HL-60/S4 treated with retinoic acid at 250 ng/mL for 4 days and 3 days (cell line): Measurements from ENCODE around the gene SAXO2.
"Not testable (repeated sequence)": the region's sequence is repeated elsewhere in the genome, so short reads cannot be mapped to it uniquely, and the experiment has no call there.

ENCODE experiments used
- in situ Hi-C: fragments of 300-500 bp; cut with MboI; formaldehyde crosslinking; loops from 2 replicates; pipeline ENCODE4 v1.7.0; 2022; ENCODE audit warnings: low sequenced_read_pairs

SAXO2 gene

DNA sequence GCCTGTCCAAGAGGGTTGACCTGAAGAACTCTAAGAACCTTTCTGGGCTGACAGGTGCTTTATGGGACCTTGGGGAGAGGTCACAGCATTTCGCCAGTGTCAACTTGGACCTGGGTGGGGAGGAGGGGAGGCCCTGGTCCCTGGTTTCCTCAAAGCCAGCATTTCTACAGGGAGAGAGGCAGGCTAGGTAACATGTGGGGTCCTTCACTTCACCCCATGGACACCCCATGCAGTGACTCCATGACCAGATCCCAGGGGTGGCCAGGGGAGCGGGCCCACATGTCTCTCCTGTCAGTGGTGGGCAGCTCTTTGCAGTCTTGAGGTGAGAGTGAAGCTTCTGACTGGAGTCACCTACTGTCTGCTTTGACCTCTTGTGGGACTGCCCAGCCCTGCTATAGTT lies 50.8 kb downstream of the SAXO2 start:
- in situ Hi-C loops: no loop called here

DNA sequence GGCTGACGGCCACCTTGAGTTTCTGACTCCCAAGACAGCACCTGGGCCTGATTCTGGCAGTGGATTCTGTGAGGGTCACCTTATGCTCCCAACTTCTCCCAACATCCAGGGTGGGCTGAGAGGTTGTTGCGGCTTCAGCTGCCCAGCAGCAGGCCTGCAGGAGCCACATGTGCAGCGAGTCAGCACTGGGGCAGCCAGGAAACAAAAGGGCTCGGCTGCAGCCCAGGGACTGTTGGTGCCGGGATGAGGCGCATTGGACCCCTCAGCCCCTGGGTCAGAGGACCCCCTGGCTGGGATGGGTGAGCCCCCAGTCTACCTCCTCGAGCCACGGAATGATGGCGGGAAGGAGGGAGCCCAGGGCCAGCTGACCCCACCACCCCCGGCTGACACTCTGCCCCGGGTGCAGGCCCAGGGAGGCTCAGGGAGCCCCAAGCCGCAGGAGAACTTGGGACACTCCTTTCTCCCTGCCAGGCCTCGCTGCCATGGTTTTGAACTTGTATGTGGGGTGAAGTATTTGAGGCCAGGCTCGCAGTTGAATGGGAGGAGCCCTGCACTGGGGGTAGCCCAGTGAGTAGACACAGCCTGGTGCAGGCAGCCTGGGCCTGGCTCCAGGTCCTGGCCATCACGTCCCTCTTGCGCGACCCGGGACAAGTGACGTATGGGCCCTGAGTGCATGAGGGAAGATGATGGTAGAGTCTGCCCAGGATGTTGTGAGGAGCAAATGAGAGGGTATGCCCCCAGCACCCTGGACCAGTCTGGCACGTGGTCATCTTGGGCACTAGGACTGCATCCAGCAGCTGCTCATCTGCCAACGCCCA lies 51.5 kb downstream of the SAXO2 start:
- in situ Hi-C loops: not testable (repeated sequence)

DNA sequence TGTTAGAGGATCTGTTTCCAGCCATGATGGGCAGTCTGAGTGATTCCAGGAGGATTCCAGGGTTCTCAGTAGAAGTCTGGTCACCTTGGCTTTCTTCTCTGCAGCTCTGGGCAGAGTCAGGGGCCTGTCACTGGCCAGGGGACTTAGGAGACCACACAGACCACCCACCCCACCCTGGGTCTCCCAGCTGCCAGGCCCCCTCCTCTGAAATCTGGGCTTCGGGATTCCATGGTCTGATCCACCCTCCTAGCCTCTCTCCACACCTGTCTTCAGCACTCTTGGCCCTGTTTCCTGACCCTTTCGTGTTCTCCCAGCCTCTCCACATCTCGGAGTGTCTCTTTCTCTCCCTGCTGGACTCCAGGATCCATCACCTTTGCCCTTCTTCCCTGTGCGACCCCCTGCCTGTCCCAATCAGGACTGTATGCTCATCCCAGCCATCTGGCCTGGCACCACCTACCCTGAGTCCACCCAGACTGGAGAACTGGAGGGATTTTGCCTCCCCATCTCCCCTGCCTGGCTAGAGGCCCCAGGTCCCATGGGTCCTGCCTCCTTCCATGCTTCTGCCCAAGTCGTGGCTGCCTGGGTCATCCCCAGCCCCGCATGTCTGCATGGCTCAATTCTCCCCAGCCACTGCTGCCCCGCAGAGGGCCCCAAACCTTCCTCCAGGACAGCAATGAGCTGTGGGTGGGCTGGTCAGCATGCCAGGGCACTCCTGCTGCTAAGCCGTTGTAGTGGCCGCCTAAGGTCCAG lies 52.3 kb downstream of the SAXO2 start:
- in situ Hi-C loops: no loop called here

DNA sequence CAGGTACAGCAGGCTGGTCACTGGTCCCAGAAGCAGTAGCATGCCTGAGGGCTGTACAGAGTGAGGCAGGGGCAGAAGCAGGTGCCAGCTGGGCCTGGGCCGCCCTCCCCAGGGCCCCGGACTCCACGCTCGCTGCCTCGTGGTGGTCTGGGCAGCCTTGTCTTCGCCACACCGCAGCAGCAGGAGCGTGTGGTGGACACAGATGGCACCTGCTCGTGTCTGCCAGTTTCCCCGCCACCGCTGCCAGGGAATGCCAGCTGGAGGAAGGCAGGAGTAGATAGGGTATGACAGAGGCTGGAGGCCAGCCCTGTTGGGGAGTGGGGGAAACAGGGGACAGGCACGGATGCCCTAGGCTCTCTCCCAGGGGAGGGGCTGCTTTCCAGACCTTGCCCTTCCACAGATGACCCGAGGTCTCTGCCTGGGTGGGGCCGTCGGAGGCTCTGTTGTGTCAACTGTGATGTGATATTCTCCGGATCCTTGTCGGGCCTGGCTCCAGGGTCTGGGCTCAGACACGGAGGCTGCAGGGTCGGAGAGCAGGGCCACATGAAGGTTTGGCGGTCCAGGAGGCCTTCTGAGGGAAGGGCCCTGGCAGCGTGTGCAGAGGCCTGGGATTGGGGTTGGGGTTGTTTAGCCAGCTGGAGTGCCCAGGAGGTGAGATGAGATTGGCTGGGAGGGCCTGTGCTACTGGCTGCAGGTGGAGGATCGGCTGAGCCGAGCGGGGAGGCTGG lies 53.1 kb downstream of the SAXO2 start:
- in situ Hi-C loops: no loop called here

DNA sequence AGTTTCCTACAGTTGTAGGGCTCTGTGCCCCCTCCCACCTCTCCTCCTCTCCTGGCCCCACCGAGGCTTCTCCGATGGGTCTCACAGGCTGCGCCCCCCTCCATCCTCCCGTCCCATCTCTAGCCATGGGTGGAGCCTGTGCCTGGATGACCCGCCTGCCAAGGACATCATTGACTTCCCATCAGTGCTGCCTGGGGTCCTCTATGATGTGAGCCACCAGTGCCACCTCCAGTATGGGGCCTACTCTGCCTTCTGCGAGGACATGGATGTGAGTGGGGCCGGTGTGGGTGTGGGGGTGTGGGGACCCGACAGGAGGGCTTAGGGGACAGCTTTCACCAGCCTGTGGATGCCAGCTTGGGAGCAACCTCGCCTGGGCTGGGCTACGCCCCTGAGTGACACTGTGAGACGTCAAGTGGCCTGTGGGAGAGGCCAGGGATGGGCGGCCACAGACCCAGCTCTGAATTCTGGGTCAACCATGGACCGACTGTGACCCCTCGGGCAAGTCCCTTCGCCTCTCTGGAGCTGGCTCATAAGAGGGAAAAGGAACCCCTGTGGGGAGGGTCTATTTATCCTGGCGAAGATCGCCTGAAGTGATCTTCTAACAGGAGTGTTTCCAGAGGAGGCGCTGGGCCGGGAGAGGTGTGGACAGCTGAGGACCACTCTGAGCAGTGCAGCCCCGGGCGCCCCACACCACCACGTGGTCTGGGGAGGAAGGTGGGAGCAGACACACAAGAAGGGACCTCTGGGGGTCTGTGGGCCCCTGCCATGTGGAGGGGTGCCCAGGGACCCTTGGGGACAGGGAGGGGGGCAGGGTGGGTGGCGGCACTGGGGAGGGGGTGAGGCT lies 53.9 kb downstream of the SAXO2 start:
- in situ Hi-C loops: not testable (repeated sequence)

DNA sequence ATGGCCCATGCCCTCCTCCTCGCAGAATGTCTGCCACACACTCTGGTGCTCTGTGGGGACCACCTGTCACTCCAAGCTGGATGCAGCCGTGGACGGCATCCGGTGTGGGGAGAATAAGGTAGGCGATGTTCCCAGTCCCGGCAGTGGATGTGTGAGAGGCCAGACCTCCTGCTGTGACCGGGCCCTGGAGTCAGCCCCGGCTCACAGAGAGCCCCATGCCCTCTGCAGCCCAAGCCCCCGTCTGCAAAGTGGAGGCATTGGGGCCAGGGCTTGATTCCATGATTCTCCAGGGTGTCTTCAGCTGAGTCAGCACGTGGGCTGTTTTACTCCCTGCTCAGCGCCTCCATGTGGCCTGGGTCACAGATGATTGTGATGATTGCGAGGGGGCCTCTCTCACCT lies 54.5 kb downstream of the SAXO2 start:
- in situ Hi-C loops: no loop called here

DNA sequence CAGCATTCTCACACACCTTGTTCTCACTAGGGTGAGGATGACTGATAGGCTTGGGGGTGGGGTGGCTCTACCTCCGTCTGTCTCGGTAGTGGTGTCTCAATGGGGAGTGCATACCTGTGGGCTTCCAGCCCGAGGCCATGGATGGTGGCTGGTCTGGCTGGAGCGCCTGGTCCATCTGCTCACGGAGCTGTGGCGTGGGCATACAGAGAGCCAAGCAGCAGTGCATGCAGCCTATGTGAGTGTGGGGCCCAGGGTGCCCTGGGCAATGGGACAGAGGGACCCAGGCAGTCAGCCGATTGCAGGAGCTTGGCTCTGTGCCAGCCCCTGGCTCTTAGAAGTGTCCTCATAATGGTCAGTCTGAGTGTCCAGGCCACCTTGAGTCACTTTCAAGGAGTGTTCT lies 54.9 kb downstream of the SAXO2 start:
- in situ Hi-C loops: not testable (repeated sequence)

DNA sequence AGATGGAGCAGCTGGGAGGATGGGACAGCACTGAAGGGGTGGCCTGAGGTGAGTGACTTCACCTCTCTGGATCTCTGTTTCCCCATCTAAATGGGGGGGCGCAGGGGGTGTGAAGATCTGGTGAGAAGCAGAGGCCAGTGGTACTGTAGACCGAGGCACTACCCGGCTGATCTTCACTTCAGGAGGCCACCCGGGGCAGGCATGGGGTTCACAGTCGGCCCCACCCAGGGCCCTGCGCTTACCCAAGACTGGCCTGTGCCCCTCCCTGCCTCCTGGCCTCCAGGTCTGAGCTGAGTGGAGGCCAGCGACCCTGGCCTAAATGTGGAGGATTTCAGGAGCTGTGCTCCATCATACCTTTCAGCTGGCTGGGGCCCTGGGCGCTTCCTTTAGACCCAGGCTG lies 55.7 kb downstream of the SAXO2 start:
- in situ Hi-C loops: not testable (repeated sequence)

DNA sequence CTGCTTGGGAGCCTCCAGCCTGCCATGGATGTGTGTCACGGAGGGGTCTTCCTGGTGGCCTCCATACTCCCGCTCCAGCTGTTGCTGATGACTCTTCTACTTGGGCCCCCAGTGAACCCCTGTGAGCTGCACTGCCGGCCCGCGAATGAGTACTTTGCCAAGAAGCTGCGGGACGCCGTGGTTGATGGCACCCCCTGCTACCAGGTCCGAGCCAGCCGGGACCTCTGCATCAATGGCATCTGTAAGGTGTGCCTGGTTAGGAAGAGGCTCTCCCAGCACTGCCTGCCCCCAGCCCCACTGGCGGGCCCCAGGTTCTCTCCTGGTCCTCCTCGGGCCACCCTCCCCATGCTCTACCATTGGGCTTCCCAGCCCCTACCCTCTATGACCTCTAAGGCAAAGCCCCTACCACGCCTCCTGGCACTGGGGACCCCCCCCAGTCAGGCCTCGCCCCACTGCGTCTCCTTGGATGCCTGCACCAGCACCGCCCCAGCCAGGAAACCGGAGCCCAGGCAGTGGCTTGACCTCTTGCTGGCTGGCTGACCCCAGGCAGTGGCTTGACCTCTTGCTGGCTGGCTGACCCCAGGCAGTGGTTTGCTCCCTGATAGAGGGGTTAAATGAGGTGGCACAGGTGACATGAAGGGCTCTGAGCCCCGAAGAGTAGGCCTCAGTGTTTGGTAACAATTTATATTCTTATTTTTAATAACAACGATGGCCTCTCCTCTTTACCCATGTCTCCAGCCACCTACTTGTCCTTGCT lies 57.1 kb downstream of the SAXO2 start:
- in situ Hi-C loops: not testable (repeated sequence)

DNA sequence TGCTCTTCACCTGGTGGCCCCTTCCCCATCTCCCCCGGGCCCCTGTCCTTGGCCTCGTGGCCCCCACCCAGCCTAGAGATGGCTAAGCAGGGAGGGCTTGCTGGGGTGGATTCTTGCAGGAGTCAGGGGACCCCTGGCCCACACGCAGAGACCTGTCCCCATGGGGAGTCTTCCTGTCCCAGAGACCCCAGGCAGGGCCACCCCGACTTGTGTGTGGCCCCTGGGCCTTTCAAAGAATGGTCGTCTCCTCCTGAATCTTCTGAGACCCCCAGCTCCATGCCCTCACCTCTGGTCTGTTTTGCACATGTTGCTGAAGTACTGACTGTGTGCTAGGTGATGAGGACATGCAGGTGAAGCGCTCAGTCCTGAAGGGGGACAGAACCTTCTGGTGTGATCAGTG lies 58.2 kb downstream of the SAXO2 start:
- in situ Hi-C loops: not testable (repeated sequence)

DNA sequence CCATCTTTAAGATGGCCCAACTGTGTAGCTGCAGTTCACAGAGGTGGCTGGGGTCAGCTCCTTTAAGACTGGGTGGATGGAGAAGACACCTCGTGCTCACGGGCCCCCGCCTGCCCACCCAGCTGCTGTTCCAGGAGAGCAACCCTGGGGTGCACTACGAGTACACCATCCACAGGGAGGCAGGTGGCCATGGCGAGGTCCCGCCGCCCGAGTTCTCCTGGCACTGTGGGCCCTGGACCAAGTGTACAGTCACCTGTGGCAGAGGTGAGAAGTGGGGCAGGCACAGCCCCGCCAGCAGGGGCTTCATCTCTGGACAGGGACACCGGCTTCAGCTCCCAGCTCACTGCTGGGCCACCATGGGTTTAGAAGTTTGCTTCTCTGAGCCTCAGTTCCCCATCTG lies 59.9 kb downstream of the SAXO2 start:
- in situ Hi-C loops: not testable (repeated sequence)

DNA sequence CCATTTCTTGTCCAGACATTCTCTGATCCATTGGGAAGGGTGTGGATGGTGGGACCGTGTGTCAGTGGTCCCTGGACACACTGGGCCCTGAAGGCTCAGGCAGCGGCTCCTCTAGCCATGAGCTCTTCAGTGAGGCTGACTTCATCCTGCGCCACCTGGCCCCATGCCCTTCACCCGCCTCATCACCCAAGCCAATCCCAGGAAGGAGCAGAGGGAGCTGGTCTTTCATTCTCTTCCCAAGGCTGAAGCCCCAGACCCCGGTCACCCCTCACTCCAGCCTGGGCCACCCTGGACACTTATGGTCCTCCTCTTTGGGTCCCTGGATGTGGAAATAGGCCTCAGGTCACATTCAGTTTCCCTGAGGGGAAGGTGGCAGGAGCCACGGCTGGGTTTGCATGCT lies 62.2 kb downstream of the SAXO2 start:
- in situ Hi-C loops: not testable (repeated sequence)

DNA sequence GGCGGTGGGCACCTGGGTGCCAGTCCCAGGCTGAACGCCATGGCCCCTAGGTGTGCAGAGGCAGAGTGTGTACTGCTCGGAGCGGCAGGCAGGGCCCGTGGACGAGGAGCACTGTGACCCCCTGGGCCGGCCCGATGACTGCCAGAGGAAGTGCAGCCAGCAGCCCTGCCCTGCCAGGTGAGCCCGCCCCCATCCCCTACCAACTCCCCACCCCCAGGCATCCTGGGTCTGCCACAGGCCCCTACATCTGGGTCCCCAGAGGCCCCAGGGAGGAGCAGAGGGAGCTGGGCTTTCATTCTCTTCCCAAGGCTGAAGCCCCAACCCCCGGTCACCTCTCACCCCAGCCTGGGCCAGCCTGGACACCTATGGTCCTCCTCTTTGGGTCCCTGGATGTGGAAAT lies 63.0 kb downstream of the SAXO2 start:
- in situ Hi-C loops: not testable (repeated sequence)

DNA sequence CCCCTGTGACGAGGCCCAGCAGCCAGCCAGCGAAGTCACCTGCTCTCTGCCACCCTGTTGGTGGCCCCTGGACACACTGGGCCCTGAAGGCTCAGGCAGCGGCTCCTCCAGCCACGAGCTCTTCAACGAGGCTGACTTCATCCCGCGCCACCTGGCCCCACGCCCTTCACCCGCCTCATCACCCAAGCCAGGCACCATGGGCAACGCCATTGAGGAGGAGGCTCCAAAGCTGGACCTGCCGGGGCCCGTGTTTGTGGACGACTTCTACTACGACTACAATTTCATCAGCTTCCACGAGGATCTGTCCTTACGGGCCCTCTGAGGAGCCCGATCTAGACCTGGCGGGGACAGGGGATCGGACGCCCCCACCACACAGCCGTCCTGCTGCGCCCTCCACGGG lies 64.3 kb downstream of the SAXO2 start:
- in situ Hi-C loops: not testable (repeated sequence)

DNA sequence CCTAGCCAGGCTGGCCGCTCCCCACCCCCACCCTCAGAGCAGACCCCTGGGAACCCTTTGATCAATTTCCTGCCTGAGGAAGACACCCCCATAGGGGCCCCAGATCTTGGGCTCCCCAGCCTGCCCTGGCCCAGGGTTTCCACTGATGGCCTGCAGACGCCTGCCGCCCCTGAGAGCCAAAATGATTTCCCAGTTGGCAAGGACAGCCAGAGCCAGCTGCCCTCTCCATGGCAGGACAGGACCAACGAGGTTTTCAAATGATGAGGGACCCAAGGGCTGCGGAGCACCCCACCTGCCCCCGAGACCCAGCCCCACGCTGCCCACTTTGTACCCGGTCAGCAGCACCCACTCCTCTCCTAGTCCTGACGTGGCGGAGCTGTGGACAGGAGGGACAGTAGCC lies 64.8 kb downstream of the SAXO2 start:
- in situ Hi-C loops: not testable (repeated sequence)

DNA sequence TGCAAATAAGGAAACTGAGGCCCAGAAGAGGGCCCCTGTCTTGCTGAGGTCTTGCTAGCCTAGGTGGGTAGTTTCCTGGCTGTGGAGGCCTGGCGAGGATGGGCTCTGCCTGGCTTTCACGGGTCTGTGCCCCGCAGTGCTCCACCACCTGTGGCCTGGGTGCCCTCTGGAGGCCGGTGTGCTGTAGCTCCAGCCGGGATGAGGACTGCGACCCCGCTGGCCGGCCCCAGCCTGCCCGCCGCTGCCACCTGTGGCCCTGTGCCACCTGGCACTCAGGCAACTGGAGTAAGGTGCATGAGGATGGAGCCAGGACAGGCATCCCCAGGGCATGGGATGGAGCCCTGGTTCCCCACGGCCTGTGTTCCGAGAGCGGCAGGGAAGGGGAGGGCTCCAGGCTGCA lies 66.4 kb downstream of the SAXO2 start:
- in situ Hi-C loops: not testable (repeated sequence)

DNA sequence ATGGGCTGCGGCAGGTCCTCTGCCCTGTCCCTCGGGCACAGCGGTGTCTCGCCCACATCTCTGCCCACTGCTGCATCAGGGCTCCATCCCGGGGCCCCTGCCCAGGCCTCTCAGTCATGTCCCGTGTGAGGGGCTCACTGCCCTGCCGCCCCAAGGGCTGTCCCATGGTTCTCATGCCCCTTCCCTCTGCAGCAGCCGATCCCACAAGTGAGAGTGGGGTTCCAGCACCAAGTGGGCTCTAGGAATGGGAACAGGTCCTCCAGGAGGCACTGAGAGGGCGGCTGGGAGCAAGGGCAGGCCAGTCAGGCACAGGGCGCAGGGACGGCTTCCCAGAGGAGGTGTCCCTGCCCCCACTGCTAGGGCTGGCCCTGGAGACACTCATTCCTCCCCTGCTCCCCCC lies 68.3 kb downstream of the SAXO2 start:
- in situ Hi-C loops: not testable (repeated sequence)

DNA sequence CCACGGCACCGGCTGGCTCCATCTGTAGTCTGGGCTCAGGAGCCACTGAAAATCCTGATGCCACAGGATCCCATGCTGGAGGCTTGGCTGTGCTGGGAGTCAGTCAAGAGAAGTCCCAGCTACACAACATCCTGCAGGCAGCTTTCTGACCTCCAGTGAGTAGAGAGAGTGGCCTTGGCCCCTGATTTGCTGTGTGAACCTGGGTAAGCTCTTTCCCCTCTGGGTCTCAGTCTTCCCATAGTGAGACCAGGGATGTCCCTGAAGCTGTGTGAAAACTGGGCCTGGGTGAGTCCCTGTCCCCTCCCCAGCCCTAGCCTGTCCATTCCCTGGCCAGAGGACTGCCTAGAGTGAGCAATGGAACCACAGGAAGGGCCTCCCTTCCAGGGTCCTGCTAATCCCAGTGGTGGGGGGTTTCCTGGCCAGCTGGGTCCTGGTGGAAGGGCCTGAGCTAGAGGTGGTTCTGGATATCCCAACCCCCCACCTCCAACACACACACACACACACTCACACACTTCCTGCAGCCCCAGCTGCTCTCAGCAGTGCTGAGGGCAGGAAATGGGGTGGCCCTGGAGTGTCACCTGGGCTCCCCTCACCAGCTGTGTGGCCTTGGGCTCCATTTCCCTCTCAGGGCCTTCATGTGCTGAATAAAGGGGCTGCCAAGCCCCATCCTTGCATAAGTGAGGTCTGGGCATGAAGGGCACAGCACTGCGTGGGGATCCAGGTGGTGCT lies 69.1 kb downstream of the SAXO2 start:
- in situ Hi-C loops: not testable (repeated sequence)
